GM12801 (cell line): Measurements from ENCODE around the gene MKX.

Source experiments
- CTCF ChIP-seq: IDR thresholded peaks from one replicate; pipeline ENCODE4 v1.5.1; 2011; ENCODE audit warnings: control low read depth; ENCODE audit not compliant: insufficient read length; ENCODE audit errors: extremely low read depth

Gene MKX

GRCh38 chr10:27646604-27647175, 98.9 kb downstream of the MKX start:
- TF ChIP-seq CTCF, result no peak

DNA sequence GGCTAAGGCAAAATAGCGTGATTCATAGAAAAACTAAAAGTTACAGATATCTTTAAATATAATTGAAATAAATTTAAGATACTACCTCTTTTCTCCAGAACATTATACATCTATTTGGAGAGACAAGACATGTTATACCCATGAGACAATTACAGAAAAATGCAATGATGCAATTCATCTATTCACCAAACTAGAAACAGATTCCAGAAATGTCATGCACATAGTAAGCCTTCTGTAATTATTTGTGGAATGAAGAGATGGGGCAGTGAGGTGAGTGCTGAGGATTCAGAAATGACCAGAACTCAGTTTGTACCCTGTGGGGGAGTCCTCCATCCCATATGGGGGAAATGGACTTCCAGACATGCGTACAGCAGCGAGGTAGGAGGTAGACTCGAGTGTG, 99.4 kb downstream of the MKX start:
- no peak for TF ChIP-seq CTCF

GRCh38 chr10:27644307-27644939, 101.2 kb downstream of the MKX start:
- TF ChIP-seq CTCF, result no peak

- TF ChIP-seq CTCF, result no peak
These were observed 102.3 kb downstream of the MKX start for GRCh38 chr10:27643301-27643700.

GRCh38 chr10:27642023-27642589, 103.5 kb downstream of the MKX start:
- TF ChIP-seq CTCF, result no peak

DNA sequence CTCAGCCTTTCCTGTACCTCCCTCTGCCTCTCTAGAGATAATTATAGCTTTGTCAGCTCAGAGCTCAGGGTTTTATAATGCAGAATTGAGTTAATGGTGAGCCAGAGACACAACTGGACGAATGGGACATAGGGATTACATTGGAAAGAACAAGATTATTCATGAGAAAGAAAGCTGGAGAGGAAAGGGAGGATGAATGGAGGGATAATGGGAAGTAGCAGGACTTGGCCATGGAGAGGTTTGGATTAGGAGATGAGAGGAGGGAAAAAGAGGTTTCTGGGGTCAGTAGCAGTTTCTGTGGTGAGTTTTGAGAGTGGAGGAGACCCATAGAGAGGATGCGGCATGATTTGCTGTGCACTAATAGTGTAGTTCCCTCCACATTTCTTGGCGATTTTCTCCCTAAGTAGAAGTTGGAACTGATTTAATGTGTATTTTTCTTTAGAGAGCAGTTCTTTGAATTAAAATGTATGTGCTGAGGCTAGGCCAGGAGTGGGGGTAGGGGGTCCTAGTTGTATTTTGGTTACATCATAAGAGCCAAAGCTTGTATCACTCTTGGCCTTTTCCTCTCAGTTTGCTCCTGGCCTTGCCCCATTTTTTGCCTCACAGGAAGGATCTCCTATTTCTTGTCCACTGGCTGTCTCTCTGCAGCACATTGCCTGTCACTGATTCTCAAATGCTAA, 107.4 kb downstream of the MKX start:
- TF ChIP-seq CTCF, result no peak

GRCh38 chr10:27637601-27638000, 108.0 kb downstream of the MKX start:
- no peak for TF ChIP-seq CTCF
